ENCODE data around the gene PRKCE.

DNA sequence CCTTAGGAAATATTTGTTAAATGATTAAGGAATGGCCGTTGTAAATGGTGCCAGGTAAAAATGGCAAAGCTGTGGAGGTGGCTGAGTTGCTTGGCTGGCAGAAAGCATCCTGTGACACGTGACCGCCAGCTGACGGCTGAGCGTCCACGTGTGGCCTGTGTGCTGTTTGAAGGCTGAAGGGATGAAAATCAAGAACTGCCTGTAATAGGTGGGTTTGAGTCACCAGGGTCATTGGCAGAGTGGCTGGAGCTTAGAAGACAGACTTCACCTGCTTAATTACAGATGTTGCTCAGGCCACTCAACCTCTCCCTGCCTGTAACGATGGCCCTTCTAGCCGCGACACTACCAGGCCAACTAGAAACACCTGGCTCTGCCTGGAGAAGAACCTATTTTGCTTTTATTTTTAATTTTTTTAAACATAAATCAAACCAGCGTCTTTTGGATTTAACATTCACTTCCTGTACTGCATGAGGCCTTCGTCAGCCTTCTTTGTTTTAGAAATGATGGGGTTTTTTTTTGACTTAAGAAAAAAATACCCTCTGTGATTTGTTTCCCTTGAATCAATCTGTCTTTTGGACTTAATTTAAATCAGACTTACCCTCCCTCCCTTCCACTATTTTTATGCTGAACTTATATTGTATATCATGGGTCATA is 206.5 kb downstream of the PRKCE start:
- TF ChIP-seq CTCF (IDR thresholded peaks at IDR 0.05) (no peak), SIN3A (IDR thresholded peaks at IDR 0.05; ENCODE audit: borderline replicate concordance, insufficient read depth, low read depth, low read length) (no peak), POLR2AphosphoS5 (IDR thresholded peaks at IDR 0.05; ENCODE audit: low read depth, low read length) (no peak)
